HG03045 (cell line): ENCODE results near the gene SPR.
A peak's percentile ranks its signal among the peaks of the same experiment; 100 is the strongest.

ENCODE experiments used
- ATAC-seq: cut with Tn5 transposase; IDR thresholded peaks from one replicate; pipeline ENCODE4 v1.9.1; 2021; ENCODE audit warnings: mild to moderate bottlenecking, moderate library complexity; ENCODE audit not compliant: unreplicated experiment

SPR gene

GRCh38 chr2:72915320-72915906 lies 28.2 kb downstream of the SPR start:
- no peak for ATAC-seq

- ATAC-seq: peak; percentile 51
Observed at GRCh38 chr2:72915907-72916742, 28.9 kb downstream of the SPR start.

- ATAC-seq: peak; percentile 0
Observed at GRCh38 chr2:72916743-72917137, 29.5 kb downstream of the SPR start.

GRCh38 chr2:72917138-72917876 lies 30.1 kb downstream of the SPR start, which contains the start of gene EMX1:
Gene EMX1 (plus strand): TSS chr2:72917519. CDS start chr2:72917853, 334 bp downstream.
- peak; percentile 49 for ATAC-seq

GRCh38 chr2:72917877-72918553 lies 30.8 kb downstream of the SPR start:
- ATAC-seq: peak; percentile 0

GRCh38 chr2:72919414-72920317 lies 32.5 kb downstream of the SPR start:
- ATAC-seq: no peak

- ATAC-seq: no peak
Observed at GRCh38 chr2:72920318-72921087, 33.3 kb downstream of the SPR start.

- no peak for ATAC-seq
Observed at GRCh38 chr2:72921088-72921851, 34.1 kb downstream of the SPR start.

- ATAC-seq: no peak
Observed at GRCh38 chr2:72921853-72922252, 34.6 kb downstream of the SPR start.

- ATAC-seq: no peak
Observed at GRCh38 chr2:72923833-72924352, 36.7 kb downstream of the SPR start.

GRCh38 chr2:72924353-72925240 lies 37.4 kb downstream of the SPR start:
- ATAC-seq: no peak

GRCh38 chr2:72925328-72925943 lies 38.2 kb downstream of the SPR start:
- no peak for ATAC-seq

GRCh38 chr2:72926368-72926767 lies 39.2 kb downstream of the SPR start:
- ATAC-seq: no peak

- no peak for ATAC-seq
Observed at GRCh38 chr2:72926811-72927465, 39.7 kb downstream of the SPR start.

GRCh38 chr2:72927619-72928550 lies 40.7 kb downstream of the SPR start:
- ATAC-seq: no peak
